GM18870 (cell line): ENCODE measurements around the gene TARS1.

Experiments used
- ATAC-seq: cut with Tn5 transposase; IDR thresholded peaks from one replicate; pipeline ENCODE4 v1.9.1; 2021; ENCODE audit warnings: moderate library complexity; ENCODE audit not compliant: unreplicated experiment

Gene TARS1

DNA sequence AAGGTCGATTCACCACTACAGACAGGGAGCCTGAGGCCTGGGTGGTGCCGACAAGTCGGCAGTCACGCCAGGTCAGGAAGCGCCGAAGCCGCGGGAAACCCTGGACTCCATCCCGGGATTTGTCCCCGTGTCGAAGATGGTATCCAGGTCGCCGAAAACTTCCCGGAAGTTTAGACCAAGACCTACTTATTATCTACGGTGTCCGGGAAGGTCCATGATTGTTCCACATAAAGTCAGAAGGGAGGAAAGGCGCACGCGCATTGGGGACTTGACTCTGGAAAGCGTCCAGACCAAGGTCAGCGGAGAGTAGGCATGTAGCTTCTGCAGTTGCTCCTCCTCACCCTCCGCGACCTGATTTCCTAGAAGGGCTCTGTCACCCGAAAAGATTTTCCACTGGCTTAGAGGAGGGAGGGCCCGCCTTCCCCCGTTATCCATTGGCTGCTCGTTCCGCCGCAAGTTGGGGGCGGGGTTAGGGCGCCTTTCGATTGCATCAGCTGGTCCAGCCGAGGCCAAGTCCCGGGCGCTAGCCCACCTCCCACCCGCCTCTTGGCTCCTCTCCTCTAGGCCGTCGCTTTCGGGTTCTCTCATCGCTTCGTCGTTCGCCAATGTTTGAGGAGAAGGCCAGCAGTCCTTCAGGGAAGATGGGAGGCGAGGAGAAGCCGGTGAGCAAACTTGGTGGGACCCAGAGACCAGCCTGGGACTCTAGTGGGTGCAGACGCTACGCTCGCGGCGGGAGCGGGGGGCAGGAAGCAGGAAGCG, at the start of gene TARS1:
TARS1 (plus strand) TSS at position 484 of the 759 bp plus-strand sequence; CDS start at position 606, 122 bp downstream.
- peak; percentile 93 for ATAC-seq

GRCh38 chr5:33398501-33398900, 42.3 kb upstream of the TARS1 start:
- ATAC-seq: no peak

DNA sequence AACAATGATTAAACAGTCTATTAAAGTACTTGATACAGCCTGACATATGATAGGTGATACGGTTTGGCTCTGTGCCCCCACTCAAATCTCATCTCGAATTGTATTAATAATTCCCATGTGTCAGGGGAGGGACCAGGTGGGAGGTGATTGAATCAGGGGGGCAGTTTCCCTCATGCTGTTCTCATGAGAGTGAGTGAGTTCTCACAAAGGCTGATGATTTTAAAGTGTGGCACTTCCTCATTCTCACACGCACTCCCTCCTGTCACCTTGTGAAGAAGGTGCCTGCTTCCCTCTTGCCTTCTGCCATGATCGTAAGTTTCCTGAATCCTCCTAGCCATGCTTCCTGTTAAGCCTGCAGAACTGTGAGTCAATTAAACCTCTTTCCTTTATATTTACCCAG, 40.1 kb upstream of the TARS1 start:
- peak; percentile 55 for ATAC-seq

DNA sequence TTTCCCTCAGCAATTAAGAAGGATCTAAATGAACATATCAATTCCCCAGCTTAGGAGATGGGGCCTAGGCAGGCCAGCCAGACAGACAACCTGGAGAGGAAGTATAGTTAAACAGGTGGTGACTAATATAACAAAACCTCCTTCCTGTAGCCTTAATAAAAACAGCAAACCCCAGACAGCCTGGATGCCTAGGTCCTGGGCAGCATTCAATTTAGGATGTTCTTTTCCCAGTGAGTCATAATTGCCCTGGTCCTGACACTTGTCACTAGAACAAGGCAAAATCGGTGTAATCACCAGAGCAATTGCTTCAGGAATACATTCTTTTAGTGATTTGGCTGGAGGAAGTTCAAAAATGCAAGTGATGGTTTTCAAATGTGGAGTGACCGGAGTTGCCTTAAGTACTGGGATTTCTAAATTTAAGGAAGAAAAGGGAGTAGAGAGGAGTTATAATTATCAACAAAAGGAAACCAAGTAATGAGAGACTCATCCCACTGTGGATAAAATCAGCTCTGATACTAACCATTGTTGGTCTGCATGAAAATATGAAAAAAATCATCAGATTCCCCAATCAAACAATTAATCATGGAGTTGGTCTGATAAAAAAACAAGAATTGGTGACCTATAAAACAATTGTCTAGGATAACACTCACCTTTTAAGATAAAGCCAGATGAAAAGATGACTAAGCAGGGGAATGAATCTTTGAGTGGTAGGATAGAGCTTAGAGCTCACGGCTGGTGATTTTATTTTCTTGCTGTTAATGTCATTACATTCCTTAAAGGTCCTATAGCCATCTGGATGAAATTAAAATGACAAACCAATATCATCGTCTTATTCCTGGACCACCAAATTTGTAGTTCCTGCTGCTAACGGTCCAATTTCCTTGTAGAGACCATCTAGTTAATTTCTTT, 39.0 kb upstream of the TARS1 start:
- no peak for ATAC-seq

- ATAC-seq: no peak
These were observed 37.6 kb upstream of the TARS1 start for GRCh38 chr5:33403187-33403586.

GRCh38 chr5:33408816-33409215, 31.9 kb upstream of the TARS1 start:
- no peak for ATAC-seq

- no peak for ATAC-seq
These were observed 31.2 kb upstream of the TARS1 start for GRCh38 chr5:33409435-33410170.

DNA sequence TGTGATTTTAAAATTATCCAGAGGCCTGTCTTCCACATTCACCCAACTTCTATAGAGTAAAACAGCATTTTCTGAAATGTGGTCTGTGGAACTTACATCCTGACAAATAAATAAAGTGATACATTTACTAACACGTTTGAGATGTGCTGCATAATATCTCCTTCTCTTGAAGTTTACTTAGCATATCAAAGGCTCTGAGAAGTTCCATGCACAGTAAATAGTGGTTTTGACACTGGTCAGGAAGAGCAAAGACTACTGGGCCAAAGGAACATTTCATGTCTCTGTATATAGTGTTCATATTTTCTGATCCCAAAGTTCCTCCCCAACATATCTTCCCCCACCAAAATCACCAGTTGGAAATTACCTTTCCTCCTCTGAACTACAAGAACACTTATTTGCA, 30.5 kb upstream of the TARS1 start:
- no peak for ATAC-seq

- ATAC-seq: no peak
These were observed 29.3 kb upstream of the TARS1 start for GRCh38 chr5:33411498-33411897.

GRCh38 chr5:33415811-33416354, 24.9 kb upstream of the TARS1 start:
- ATAC-seq: no peak

GRCh38 chr5:33417632-33418031, 23.1 kb upstream of the TARS1 start:
- no peak for ATAC-seq

GRCh38 chr5:33420946-33421345, 19.8 kb upstream of the TARS1 start:
- ATAC-seq: no peak

DNA sequence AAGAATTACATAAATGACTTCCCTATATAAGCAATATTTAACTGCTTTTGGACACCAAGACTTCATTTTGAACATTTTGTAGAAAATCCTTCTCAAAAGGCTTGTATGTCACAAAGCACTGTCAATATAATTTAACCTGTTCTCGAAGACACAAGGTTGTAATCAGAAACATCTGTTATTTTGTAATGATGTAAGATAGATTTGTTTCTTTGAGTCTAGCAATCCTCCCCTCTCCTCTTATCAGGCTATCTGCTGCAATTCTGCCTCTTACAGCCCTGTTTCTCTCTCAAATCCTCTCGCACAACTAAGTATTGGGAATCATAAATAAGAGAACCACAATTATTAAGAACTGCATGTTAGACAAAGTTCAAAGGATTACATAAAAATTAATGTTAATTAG, 18.6 kb upstream of the TARS1 start:
- no peak for ATAC-seq

- no peak for ATAC-seq
These were observed 17.6 kb upstream of the TARS1 start for GRCh38 chr5:33423018-33423630.

GRCh38 chr5:33425314-33425713, 15.5 kb upstream of the TARS1 start:
- no peak for ATAC-seq

DNA sequence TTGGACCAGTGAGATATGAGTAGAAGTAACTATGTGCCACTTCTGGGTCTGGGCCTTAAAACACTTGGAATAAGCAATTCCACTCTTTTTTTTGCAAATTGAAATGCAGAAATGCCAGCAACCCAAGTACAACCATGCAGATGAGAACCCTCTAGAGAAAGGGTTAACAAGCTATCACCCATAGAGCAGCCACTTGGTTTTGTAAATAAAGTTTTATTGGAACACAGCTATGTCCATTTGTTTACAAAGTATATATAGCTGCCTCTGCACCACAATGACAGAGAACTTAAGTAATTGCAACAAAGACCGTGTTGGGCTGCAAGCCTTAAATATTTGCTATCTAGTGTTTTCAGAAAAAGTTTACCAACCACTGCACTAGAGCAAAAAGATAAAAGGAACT, 9.8 kb upstream of the TARS1 start:
- no peak for ATAC-seq

- ATAC-seq: no peak
These were observed 8.1 kb upstream of the TARS1 start for GRCh38 chr5:33432656-33433055.

DNA sequence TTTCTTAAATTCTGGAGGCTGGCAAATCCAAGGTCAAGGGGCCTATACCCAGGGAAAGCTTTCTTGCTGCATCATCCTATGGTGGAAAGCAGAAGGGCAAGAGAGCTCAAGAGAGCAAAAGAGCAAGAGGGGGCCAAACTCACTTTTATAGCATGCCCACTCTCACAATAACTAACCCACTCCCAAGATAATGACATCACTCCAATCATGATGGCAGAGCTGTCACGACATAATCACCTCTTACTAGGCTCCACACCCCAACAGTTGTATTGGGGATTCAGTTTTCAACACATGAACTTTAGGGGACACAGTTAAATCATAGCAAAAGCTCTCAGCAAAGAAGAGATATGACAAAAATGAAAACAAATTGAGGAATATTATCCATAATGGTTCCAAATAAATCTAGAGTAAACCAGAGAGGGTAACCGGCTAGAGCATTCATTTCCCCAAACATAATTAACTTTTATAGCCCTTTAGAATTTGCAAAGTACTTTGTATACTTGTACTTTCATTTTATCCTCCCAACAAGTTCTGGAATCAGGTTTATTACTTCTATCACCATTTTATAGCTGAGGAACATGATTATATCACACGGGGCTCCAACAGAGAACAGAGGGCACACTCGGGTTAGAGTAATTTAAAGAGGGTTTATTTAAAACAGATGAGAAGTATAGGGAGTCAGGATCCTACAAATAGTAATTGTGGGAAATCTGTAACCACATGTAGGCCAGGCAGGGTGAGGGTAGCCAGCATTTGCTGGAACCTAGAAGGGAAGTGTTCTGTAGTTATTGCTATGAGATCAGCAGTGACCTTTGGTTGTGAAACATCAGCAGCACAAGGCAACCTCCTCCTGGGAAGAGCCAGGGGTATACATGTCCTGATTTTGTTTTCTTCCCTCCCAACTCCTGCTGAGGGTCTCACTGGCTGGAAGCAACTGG, 7.2 kb upstream of the TARS1 start:
- ATAC-seq: no peak

DNA sequence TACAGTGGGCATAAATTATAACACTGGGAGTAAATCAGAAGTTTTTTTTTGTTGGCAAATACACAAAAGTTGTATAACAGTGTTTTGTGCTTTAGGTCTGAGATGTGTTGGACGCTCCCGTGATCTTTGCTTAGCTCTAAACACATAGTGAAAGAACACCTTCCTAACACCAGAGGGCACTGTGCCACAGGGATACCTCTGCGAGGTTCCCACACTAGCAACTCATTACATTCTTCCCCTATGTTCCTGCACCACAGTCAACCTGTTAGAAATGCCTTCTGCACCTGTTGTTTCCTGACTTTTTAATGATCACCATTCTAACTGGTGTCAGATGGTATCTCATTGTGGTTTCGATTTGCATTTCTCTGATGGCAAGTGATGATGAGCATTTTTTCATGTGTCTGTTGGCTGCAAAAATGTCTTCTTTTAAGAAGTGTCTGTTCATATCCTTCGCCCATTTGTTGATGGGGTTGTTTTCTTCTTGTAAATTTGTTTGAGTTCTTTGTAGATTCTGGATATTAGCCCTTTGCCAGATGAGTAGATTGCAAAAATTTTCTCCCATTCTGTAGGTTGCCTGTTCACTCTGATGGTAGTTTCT, 4.8 kb upstream of the TARS1 start:
- ATAC-seq: peak; percentile 62
